Small intestine (tissue), 7 donors: Measurements from ENCODE around the gene PPP1R12C. TPM values are rescaled to one million over a fixed set of nuclear protein-coding genes. Genes with fewer than 3 reads are reported as not detected.
A peak's percentile ranks its signal among the peaks of the same experiment; 100 is the strongest.
"Not testable (repeated sequence)": the region's sequence is repeated elsewhere in the genome, so short reads cannot be mapped to it uniquely, and the experiment has no call there.

ENCODE experiments used
- DNase-seq, 2 donors: peaks; one replicate each; pipeline versions ENCODE4 v3.0.0 to v3.0.0-alpha.2; 2013
- FAIRE-seq: peaks from 2 replicates; lab custom pipeline; 2012; peaks lifted over from hg19 to GRCh38; lab: Jason Lieb, UNC
- H3K27ac ChIP-seq, 3 donors: one replicate each; pipeline ENCODE4 v1.5.1; 2013; ENCODE audit warnings: low read length in 2 of 3, mild to moderate bottlenecking in 2 of 3, control low read depth in 1 of 3, inconsistent platforms in 1 of 3, low read depth in 1 of 3, moderate library complexity in 1 of 3
- H3K27me3 ChIP-seq, 3 donors: one replicate each; pipeline ENCODE4 v1.6.1; 2013; ENCODE audit warnings: low read length in 3 of 3, inconsistent platforms in 1 of 3; ENCODE audit not compliant: control insufficient read depth in 3 of 3, insufficient read depth in 3 of 3
- H3K36me3 ChIP-seq, 3 donors: one replicate each; pipeline ENCODE4 v1.6.1; 2013; ENCODE audit warnings: low read length in 3 of 3, inconsistent platforms in 1 of 3, low read depth in 1 of 3, mild to moderate bottlenecking in 1 of 3, moderate library complexity in 1 of 3; ENCODE audit not compliant: control insufficient read depth in 3 of 3, insufficient read depth in 2 of 3
- H3K4me1 ChIP-seq, 3 donors: one replicate each; pipeline ENCODE4 v1.6.1; 2013; ENCODE audit warnings: low read length in 2 of 3, inconsistent platforms in 1 of 3, low read depth in 1 of 3, mild to moderate bottlenecking in 1 of 3, moderate library complexity in 1 of 3; ENCODE audit not compliant: control insufficient read depth in 3 of 3, insufficient read depth in 2 of 3
- H3K4me3 ChIP-seq, 3 donors: one replicate each; pipeline ENCODE4 v1.5.1; 2013; ENCODE audit warnings: low read length in 3 of 3, control low read depth in 1 of 3, inconsistent platforms in 1 of 3, low read depth in 1 of 3, mild to moderate bottlenecking in 1 of 3, moderate library complexity in 1 of 3
- H3K9me3 ChIP-seq, 2 donors: one replicate each; pipeline ENCODE4 v1.6.1; 2013; ENCODE audit warnings: low read depth in 1 of 2, low read length in 1 of 2; ENCODE audit not compliant: control insufficient read depth in 2 of 2, insufficient read depth in 1 of 2
- WGBS, 3 donors: extraction: QIAGEN DNeasy Blood & Tissue Kit; methylation state at CpG; one replicate each; pipeline ENCODE4 v1.1.7; 2013; 5-methylcytosine and 5-hydroxymethylcytosine counted together
- polyA plus RNA-seq, 4 donors: library from polyadenylated mRNA; stranded (reverse) in 3 of 4; unstranded in 1 of 4; fragments of 200-250 nt in 3 of 4; fragments of 120-200 nt in 1 of 4; gene quantifications; one replicate each; pipeline versions ENCODE4 v1.2.1 to v1.2.3, GENCODE V29; 2013
- donor health status: healthy with polysubstance abuse.
- donor health status: control.
- donor health status: control.
- donor health status: Bipolar disorder and iron deficiency.
- donor health status: healthy.

The PPP1R12C gene
- polyA plus RNA-seq, 4 donors, result 68.3 to 192 (median 132) TPM

DNA sequence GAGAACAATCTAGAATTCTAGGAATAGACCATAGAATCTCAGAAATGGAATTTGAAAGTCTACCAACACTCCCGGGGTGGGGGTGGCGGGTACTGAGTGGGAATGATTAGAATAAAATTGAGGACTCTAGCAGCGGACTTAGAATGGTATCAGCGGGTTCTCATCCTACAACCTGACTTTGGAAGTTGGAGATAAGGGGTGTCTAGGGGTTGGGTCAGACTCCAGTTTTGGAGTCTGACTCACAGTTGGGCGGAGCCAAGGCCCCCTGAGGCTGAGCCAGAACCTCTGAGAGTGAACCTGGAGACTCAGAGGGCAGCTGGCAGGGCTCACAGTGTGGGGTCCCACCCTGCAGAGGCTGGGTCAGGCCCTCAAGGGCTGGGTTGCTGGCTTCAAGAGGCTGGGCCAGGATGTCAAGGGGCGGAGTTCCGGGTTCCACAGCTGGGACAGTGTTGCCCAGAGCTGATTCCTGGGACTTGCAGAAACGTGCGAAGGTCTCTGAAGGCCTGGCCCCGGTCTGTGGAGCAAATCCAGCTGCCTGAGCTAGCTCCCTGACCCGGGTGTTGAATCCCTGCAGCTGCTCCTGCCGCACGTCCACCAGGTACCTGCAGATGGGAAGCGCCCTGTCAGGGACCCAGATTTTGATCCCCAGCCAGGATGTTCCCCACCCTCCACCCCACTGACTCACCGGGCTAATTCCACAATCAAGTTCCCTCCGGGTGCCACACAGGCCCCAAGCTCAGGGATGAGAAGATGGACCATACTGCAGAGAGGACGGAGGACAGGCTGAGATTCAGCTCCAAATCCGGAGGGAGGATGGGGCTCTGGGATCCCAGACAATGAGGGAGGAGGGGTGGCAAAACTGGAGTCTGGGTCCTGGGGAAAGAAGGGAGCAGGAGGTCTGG, 41.7 kb upstream of the PPP1R12C start:
- WGBS, 3 donors, result 35 to 65% (median 46%) methylated on average over 18 of the region's 18 CpGs
- Histone ChIP-seq H3K36me3 (no peaks in the 10 kb centered on the region), H3K27me3 (peaks cover 0 to 67% (median 17%) of the 10 kb centered on the region in 3 donors), H3K4me1 (peaks cover 0 to 9% (median 0%) of the 10 kb centered on the region in 3 donors), H3K9me3 (no peaks in the 10 kb centered on the region), H3K4me3 (no peak overlapping the region), H3K27ac (no peak overlapping the region)
- DNase-seq (no peak), FAIRE-seq (no peak)

GRCh38 chr19:55158423-55158822, 41.0 kb upstream of the PPP1R12C start:
- WGBS, 3 donors, result 36 to 57% (median 37%) methylated on average over 4 of the region's 4 CpGs
- no peak for FAIRE-seq
- no peak overlapping the region for H3K4me3 ChIP-seq
- no peak for DNase-seq
- no peaks in the 10 kb centered on the region for H3K9me3 ChIP-seq
- H3K36me3 ChIP-seq, result no peaks in the 10 kb centered on the region
- no peak overlapping the region for H3K27ac ChIP-seq
- peaks cover 0 to 9% (median 0%) of the 10 kb centered on the region in 3 donors for H3K4me1 ChIP-seq
- H3K27me3 ChIP-seq, result peaks cover 0 to 63% (median 15%) of the 10 kb centered on the region in 3 donors

DNA sequence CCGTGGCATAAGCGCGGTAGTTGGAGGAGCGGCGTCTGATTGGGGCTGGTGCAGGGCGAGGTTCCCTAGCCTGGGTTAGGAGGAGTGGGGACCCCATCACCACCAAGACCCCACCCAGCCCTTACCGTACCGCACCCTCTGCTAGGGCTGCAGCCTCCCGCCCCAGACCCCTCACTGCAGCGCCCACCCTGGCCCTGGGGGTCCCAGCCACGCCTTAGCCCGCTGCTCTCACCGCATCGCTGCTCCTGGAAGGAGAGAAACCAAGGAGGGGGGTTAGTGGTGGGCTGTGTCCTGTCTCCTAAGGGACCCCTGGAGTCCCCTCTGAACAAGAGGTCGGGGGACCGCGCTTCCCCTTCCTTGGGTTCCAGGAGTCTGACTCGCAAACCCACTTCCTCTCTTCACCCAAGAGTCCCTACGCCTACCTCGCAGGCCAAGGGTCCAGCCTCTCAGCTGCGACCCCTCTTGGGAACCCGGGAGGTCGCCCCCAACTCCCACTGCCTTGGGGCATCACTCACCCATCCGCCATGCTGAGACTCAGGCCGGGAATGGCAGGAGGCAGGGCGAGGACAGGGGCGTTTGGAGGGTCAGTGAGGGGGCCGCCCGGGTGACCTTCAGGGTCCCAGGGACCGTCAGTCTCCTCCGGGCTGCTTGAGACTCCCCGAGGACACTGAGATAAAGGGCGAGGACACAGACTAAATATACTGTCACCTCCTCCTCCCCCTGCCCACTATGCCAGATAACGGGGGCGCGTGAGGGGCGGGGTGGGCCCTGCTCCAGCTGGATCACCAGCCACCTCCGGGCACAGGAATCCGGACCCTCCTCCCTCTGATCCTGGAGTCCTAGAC, 39.8 kb upstream of the PPP1R12C start, which contains the start of gene TNNI3:
TNNI3 (minus strand) TSS at position 669 of the 845 bp plus-strand sequence; CDS start at position 526, 143 bp downstream.
- 24 to 40% (median 35%) methylated on average over 27 to 39 of the region's 39 CpGs for WGBS, 3 donors
- Histone ChIP-seq H3K4me3 (peak within 1 kb of the TSS in 1 of 3 donors; percentile 8), H3K9me3 (no peaks in the 10 kb centered on the region), H3K27me3 (peaks cover 0 to 57% (median 15%) of the 10 kb centered on the region in 3 donors), H3K36me3 (no peaks in the 10 kb centered on the region), H3K4me1 (peaks cover 0 to 9% (median 0%) of the 10 kb centered on the region in 3 donors), H3K27ac (no peak within 1 kb of the TSS)
- no peak for DNase-seq
- no peak for FAIRE-seq

DNA sequence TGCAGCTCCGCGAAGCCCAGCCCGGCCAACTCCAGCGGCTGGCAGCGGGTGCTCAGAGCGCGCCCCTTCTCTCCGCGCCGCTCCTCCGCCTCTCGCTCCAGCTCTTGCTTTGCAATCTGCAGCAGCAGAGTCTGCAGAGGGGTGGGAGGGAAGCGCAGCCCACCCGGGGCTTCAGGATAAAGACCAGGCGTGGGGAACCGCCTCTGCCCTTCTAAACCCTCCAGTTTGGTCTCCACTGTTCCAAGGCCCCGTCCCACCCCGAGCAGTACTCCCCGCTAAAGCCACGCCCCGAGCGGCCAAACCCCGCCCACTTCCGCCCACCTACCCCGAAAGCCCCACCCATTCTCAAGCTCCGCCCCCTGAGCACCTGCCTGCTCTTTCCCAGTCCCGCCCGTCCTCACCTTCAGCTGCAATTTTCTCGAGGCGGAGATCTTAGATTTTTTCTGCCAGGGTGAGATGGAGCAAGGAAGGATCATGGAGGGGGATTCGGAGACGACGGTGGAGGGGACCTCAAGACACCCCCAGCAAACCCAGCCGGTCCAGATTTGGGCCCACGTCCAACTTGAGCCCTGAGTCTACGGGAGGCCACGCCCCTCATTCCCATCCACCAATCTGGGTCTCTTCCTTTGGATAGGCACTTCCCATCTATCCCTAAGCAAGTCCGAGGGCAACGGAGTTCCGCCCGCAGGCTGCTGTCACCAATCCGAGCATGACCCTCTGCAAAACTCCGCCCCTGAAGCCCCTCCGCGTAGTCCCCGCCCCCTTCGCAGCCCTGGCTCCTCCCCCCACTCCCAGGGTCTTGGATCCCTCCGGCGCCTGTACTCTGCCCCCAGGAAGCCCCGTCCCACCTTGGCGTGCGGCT, 39.0 kb upstream of the PPP1R12C start:
- no peaks in the 10 kb centered on the region for H3K36me3 ChIP-seq
- no peak overlapping the region for H3K27ac ChIP-seq
- H3K4me1 ChIP-seq, result peaks cover 0 to 9% (median 0%) of the 10 kb centered on the region in 3 donors
- peaks cover 0 to 51% (median 10%) of the 10 kb centered on the region in 3 donors for H3K27me3 ChIP-seq
- 3 to 7% (median 6%) methylated on average over 35 to 52 of the region's 52 CpGs for WGBS, 3 donors
- H3K9me3 ChIP-seq, result peaks cover 0 to 5% of the 10 kb centered on the region in 2 donors
- FAIRE-seq (no peak), DNase-seq (peak; percentile 53 to 78)
- peak overlapping the region in 2 of 3 donors; percentile 8 to 10 for H3K4me3 ChIP-seq

- 0 to 7% (median 6%) methylated on average over 5 of the region's 5 CpGs for WGBS, 3 donors
These were observed 38.3 kb upstream of the PPP1R12C start for GRCh38 chr19:55155784-55156183.

GRCh38 chr19:55153652-55154264, 36.3 kb upstream of the PPP1R12C start:
- peaks cover 0 to 44% (median 11%) of the 10 kb centered on the region in 3 donors for H3K27me3 ChIP-seq
- WGBS, 3 donors, result 77 to 87% (median 79%) methylated on average over 11 to 12 of the region's 12 CpGs
- no peaks in the 10 kb centered on the region for H3K36me3 ChIP-seq
- peaks cover 0 to 5% of the 10 kb centered on the region in 2 donors for H3K9me3 ChIP-seq
- H3K4me3 ChIP-seq, result no peak overlapping the region
- H3K4me1 ChIP-seq, result peaks cover 0 to 9% (median 0%) of the 10 kb centered on the region in 3 donors
- no peak overlapping the region for H3K27ac ChIP-seq
- DNase-seq (no peak), FAIRE-seq (no peak)

More at GRCh38 chr19:55155784-55156183, 38.3 kb upstream of the PPP1R12C start:
- H3K9me3 ChIP-seq, H3K4me1 ChIP-seq, FAIRE-seq, H3K36me3 ChIP-seq, DNase-seq, H3K27ac ChIP-seq: not testable (repeated sequence)
- Histone ChIP-seq H3K27me3 (peaks cover 0 to 46% (median 6%) of the 10 kb centered on the region in 3 donors), H3K4me3 (peak overlapping the region in 1 of 3 donors; percentile 10)

DNA sequence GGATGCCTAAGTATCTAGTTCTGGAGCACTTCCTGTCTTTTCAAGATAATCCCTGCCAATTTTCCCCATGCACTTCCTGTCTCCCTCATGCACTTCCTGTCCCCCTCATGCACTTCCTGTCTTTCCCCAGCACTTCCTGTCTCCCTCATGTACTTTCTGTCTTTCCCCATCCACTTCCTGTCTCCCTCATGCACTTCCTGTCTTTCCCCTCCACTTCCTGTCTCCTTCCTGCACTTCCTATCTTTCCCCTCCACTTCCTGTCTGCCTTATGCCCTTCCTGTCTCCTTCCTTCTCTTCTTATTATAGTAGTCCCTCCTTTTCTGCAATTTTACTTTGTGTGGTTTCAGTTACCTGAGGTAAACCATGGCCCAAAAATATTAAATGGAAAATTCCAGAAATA, 34.6 kb upstream of the PPP1R12C start:
- Histone ChIP-seq H3K9me3 (peaks cover 0 to 5% of the 10 kb centered on the region in 2 donors), H3K27ac (no peak overlapping the region), H3K36me3 (no peaks in the 10 kb centered on the region), H3K4me3 (no peak overlapping the region), H3K4me1 (peaks cover 0 to 6% (median 0%) of the 10 kb centered on the region in 3 donors), H3K27me3 (peaks cover 0 to 43% (median 17%) of the 10 kb centered on the region in 3 donors)
- DNase-seq (no peak), FAIRE-seq (no peak)
